Loucy (cell line): ENCODE results near the gene ARSG.
A peak's percentile ranks its signal among the peaks of the same experiment; 100 is the strongest.

Experiments
- H2AFZ ChIP-seq: fragments of 200-600 bp; sonication (generic); 2 replicates; pipeline ENCODE4 v1.6.0; 2016; ENCODE audit warnings: antibody characterized with exemption, mild to moderate bottlenecking, low read length, moderate library complexity
- H3F3A ChIP-seq: fragments of 200-600 bp; 2 replicates; pipeline ENCODE4 v1.6.0; 2016; ENCODE audit warnings: antibody characterized with exemption, low read depth, mild to moderate bottlenecking
- H3K27me3 ChIP-seq: fragments of 200-600 bp; sonication (generic); 2 replicates; pipeline ENCODE4 v1.6.1; 2014; ENCODE audit warnings: low read length, mild to moderate bottlenecking; ENCODE audit not compliant: insufficient read depth, poor library complexity, severe bottlenecking
- H3K36me3 ChIP-seq: fragments of 200-600 bp; sonication (generic); 2 replicates; pipeline ENCODE4 v1.6.1; 2016; ENCODE audit warnings: low read length; ENCODE audit not compliant: insufficient read depth
- H3K4me1 ChIP-seq: fragments of 200-600 bp; sonication (generic); 2 replicates; pipeline ENCODE4 v1.5.1; 2014; ENCODE audit warnings: low read length, mild to moderate bottlenecking; ENCODE audit not compliant: insufficient read depth, poor library complexity, severe bottlenecking
- H3K4me2 ChIP-seq: fragments of 200-600 bp; sonication (generic); 2 replicates; pipeline ENCODE4 v1.6.0; 2014; ENCODE audit warnings: antibody characterized with exemption, low read length, low read depth, mild to moderate bottlenecking; ENCODE audit not compliant: poor library complexity, severe bottlenecking
- H3K4me3 ChIP-seq: fragments of 200-600 bp; sonication (generic); 2 replicates; pipeline ENCODE4 v1.5.1; 2014; ENCODE audit warnings: low read length, mild to moderate bottlenecking, mixed read lengths; ENCODE audit not compliant: poor library complexity, severe bottlenecking
- H3K79me2 ChIP-seq: fragments of 200-600 bp; sonication (generic); 2 replicates; pipeline ENCODE4 v1.6.1; 2014; ENCODE audit warnings: low read length; ENCODE audit not compliant: insufficient read depth
- H3K9ac ChIP-seq: fragments of 200-600 bp; sonication (generic); 2 replicates; pipeline ENCODE4 v1.6.0; 2014; ENCODE audit warnings: mild to moderate bottlenecking, low read depth, low read length, moderate library complexity; ENCODE audit not compliant: poor library complexity, severe bottlenecking
- H3K9me2 ChIP-seq: fragments of 200-600 bp; sonication (generic); replicated peaks from 2 replicates; pipeline ENCODE4 v1.6.1; 2016; ENCODE audit warnings: low read depth, low read length, mixed read lengths
- H3K9me3 ChIP-seq: fragments of 200-600 bp; sonication (generic); 2 replicates; pipeline ENCODE4 v1.6.1; 2014; ENCODE audit warnings: mild to moderate bottlenecking, antibody characterized with exemption, low read length, low read depth; ENCODE audit not compliant: insufficient read depth
- H4K20me1 ChIP-seq: fragments of 200-600 bp; sonication (generic); 2 replicates; pipeline ENCODE4 v1.6.0; 2014; ENCODE audit warnings: antibody characterized with exemption, low read length, mild to moderate bottlenecking; ENCODE audit not compliant: insufficient read depth, poor library complexity, severe bottlenecking
- EZH2phosphoT487 ChIP-seq: fragments of 200-600 bp; IDR thresholded peaks from 2 replicates; pipeline ENCODE4 v1.6.1; 2018; ENCODE audit warnings: antibody characterized with exemption, mild to moderate bottlenecking, moderate library complexity, borderline replicate concordance
- TF ChIP-seq, protein P1 (sequence below): fragments of 200-600 bp; sonication (generic); conservative IDR thresholded peaks from 2 replicates; pipeline ENCODE4 v1.5.1; 2014; ENCODE audit warnings: mild to moderate bottlenecking, antibody characterized with exemption, low read length

The ARSG gene

DNA sequence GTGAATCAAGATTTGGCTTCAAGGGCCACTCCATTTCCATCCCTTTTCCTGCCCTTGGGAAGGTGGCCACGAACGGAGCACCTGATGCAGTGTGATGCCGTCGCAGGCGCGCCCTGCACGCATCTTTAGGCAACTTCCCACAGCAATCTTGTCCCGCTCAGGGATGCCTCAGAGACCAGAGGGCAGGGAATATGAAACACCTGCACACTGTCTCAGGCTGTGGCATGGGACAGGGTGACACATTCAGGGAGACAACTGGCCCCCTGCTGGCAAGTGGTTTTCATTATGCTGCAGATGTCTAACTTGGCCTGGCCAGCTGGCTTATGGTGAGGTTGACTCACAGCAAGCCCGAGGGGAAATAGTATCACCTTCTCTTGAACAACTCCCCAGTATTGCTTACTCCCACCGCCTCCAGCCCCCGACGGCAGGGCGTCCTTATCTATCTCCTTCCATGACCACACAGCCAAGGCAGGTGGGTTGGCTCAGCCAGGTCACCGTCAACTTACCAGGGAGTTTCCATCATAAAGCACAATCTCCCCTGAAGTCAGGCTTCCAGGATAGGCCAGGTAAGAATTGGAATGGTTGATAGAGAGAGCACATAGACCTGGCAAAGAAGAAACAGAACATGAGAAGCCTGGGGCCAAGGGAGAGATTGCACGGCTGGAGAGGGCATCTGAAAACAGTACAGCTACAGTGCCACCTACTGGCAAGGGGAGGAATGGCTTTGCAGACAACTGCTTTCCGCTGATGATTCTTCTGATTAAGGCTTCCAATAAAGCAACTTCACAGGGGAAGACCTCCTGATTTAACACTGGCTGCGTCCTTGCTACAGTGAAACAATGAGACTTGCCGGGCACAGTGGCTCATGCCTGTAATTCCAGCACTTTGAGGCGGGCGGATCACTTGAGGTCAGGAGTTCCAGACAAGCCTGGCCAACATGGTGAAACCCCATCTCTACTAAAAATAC, 144.9 kb downstream of the ARSG start:
- Histone ChIP-seq H4K20me1 (no peaks in the 10 kb centered on the region), H3K9me3 (no peaks in the 10 kb centered on the region), H3K79me2 (no peaks in the 10 kb centered on the region), H3K9ac (peak overlapping the region; percentile 64), H3K4me3 (peak overlapping the region; percentile 53), H3F3A (peaks cover 9% of the 10 kb centered on the region; the same call in 1 of the 2 replicates), H3K36me3 (peaks cover 15% of the 10 kb centered on the region; the same call in 1 of the 2 replicates), H2AFZ (no peak overlapping the region), H3K4me1 (peaks cover 53% of the 10 kb centered on the region), H3K4me2 (peak overlapping the region; percentile 66), H3K27me3 (no peaks in the 10 kb centered on the region), H3K9me2 (no peaks in the 10 kb centered on the region)
- no peak for TF ChIP-seq EZH2phosphoT487
- TF ChIP-seq, protein P1, sequence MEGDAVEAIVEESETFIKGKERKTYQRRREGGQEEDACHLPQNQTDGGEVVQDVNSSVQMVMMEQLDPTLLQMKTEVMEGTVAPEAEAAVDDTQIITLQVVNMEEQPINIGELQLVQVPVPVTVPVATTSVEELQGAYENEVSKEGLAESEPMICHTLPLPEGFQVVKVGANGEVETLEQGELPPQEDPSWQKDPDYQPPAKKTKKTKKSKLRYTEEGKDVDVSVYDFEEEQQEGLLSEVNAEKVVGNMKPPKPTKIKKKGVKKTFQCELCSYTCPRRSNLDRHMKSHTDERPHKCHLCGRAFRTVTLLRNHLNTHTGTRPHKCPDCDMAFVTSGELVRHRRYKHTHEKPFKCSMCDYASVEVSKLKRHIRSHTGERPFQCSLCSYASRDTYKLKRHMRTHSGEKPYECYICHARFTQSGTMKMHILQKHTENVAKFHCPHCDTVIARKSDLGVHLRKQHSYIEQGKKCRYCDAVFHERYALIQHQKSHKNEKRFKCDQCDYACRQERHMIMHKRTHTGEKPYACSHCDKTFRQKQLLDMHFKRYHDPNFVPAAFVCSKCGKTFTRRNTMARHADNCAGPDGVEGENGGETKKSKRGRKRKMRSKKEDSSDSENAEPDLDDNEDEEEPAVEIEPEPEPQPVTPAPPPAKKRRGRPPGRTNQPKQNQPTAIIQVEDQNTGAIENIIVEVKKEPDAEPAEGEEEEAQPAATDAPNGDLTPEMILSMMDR, result peak; percentile 78

DNA sequence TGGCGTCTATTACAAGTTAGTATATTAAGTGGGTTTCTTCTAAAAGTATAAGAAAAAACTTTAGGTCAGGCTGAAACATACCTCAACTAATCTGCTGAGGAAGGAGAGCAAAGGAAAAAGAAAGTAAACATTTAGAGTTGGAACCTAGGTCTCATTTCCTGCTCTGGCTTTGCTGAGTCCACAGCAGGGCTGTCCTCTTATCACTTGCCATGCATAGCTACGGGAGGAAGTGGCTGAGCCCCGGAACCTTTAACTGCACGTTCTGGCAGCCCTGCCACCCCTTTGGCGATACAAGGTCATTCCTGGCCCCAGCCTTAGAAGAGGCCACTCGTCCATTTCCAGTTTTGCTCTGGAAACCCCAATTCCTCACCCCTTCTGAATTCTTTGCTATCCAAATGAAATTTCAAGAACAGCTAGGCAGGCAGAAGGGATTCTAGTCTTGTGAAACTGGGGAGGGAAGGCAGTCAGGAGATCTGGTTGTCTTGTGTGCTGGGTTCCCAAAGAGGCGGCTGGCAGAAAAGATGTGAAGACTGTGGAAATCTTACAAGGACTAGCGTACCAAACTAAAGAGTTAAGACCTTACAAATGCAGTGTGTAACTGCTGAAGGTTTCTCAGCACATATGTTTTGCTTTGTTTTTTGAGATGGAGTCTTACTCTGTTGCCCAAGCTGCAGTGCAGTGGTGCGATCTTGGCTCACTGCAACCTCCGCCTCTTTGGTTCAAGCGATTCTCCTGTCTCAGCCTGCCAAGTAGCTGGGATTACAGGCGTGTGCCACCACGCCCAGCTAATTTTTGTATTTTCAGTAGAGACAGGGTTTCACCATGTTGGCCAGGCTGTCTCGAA, 146.9 kb downstream of the ARSG start:
- Histone ChIP-seq H3K4me3 (peak overlapping the region; percentile 67), H4K20me1 (no peaks in the 10 kb centered on the region), H3K36me3 (peaks cover 1% of the 10 kb centered on the region; the same call in 1 of the 2 replicates), H3K4me2 (peak overlapping the region; percentile 66), H3K9me3 (no peaks in the 10 kb centered on the region), H3K27me3 (no peaks in the 10 kb centered on the region), H2AFZ (0 out of 2 replicates have a peak overlapping the region, but pooled peaks have one; percentile 2), H3K4me1 (peaks cover 62% of the 10 kb centered on the region), H3K9me2 (no peaks in the 10 kb centered on the region), H3F3A (peaks cover 9% of the 10 kb centered on the region; the same call in 1 of the 2 replicates), H3K9ac (peak overlapping the region; percentile 64), H3K79me2 (no peaks in the 10 kb centered on the region)
- TF ChIP-seq EZH2phosphoT487, result no peak
- TF ChIP-seq, protein P1, result no peak

DNA sequence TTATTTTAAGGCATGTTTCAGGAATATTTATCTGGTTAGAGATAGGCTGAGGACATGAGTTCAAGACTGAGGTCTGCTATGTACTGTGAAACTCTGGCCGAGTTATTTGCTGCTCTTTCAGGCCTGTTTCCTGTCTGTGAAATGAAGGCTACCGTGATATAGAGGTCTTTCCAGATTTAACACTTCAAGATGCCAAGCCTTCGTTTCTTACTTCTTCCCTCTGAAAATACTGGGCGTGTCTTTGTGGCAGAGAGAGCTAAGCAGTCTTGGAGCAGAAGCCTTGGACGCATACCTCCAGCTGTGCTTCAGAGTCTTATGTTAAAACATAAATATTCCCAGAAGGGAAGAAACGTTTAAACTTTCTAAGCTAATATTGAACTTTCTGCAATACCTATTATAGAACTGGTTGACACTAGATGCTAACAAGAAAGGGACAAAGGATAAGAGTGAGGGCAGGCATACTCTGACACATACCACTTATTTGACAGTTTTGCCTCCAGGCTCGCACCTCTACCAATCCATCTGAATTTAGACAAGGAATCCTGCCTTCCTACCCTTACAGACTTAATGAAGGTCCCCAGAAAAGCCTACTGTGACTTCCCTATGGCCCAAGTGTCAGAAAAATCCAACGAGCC, 148.5 kb downstream of the ARSG start:
- H3K9ac ChIP-seq, result peak overlapping the region; percentile 40
- H3K36me3 ChIP-seq, result no peaks in the 10 kb centered on the region; the same call in 1 of the 2 replicates
- no peak for TF ChIP-seq EZH2phosphoT487
- TF ChIP-seq, protein P1, result no peak
- peaks cover 62% of the 10 kb centered on the region for H3K4me1 ChIP-seq
- H3K4me2 ChIP-seq, result peak overlapping the region; percentile 48
- H3K9me2 ChIP-seq, result no peaks in the 10 kb centered on the region
- H3F3A ChIP-seq, result peaks cover 9% of the 10 kb centered on the region; the same call in 1 of the 2 replicates
- no peaks in the 10 kb centered on the region for H3K27me3 ChIP-seq
- H3K79me2 ChIP-seq, result no peaks in the 10 kb centered on the region
- H2AFZ ChIP-seq, result no peak overlapping the region
- no peaks in the 10 kb centered on the region for H4K20me1 ChIP-seq
- H3K4me3 ChIP-seq, result no peak overlapping the region
- H3K9me3 ChIP-seq, result no peaks in the 10 kb centered on the region
